Ishikawa (cell line): Measurements from ENCODE around the gene HEY2.

Source experiments
- CEBPB ChIP-seq: IDR thresholded peaks from 2 replicates; pipeline ENCODE4 v1.6.1; 2012
- CREB1 ChIP-seq: IDR thresholded peaks from 2 replicates; pipeline ENCODE4 v1.6.1; 2012; ENCODE audit warnings: low read depth
- EP300 ChIP-seq: IDR thresholded peaks from 2 replicates; pipeline ENCODE4 v1.6.1; 2012; ENCODE audit warnings: borderline replicate concordance
- FOXM1 ChIP-seq: IDR thresholded peaks from 2 replicates; pipeline ENCODE4 v1.6.1; 2012; ENCODE audit warnings: low read depth, borderline replicate concordance
- MAX ChIP-seq: IDR thresholded peaks from 2 replicates; pipeline ENCODE4 v1.6.1; 2012
- NFIC ChIP-seq: IDR thresholded peaks from 2 replicates; pipeline ENCODE4 v1.6.1; 2012
- RAD21 ChIP-seq: IDR thresholded peaks from 2 replicates; pipeline ENCODE4 v1.6.1; 2012; ENCODE audit warnings: low read depth
- TCF12 ChIP-seq: IDR thresholded peaks from 2 replicates; pipeline ENCODE4 v1.6.1; 2012; ENCODE audit warnings: low read depth
- TEAD4 ChIP-seq: IDR thresholded peaks from 2 replicates; pipeline ENCODE4 v1.6.1; 2012
- ZBTB7A ChIP-seq: IDR thresholded peaks from 2 replicates; pipeline ENCODE4 v1.6.1; 2012; ENCODE audit warnings: low read depth
- TF ChIP-seq, protein P1 (sequence below): IDR thresholded peaks from 2 replicates; pipeline ENCODE4 v1.6.1; 2012; ENCODE audit warnings: low read depth, mild to moderate bottlenecking

Gene HEY2

DNA sequence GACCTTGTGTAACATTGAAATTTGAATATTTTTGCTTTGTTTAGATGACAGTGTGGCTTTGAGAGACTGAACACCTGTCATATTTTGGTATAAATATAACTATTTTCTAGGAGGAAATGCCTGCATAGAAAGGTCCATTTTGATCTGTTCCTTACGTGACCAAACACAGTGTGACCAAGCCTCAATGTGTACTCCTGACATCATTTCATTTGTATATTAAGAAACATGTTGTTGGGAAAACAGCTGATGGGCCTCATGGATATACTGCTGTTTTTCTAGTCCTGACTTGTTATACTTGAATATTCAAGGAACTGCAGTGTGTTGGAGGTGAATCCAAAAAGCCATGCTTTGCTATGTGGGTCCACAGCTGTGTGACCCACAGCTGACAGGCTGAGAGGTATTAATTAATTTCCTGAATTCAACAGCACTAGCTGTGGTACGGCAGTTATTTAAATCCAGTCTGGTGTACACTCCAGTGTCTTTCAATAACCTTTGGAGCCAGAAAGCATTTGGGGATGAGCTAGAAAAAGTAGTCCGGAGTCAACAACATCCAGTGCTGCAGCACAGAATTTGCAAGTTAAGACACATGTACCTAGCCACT, 60.2 kb downstream of the HEY2 start:
- no peak for TF ChIP-seq TEAD4
- TF ChIP-seq ZBTB7A = no peak
- TF ChIP-seq NFIC = no peak
- no peak for TF ChIP-seq MAX
- no peak for TF ChIP-seq RAD21
- no peak for TF ChIP-seq EP300
- no peak for TF ChIP-seq CREB1
- no peak for TF ChIP-seq FOXM1

GRCh38 chr6:125810445-125810844, 61.0 kb downstream of the HEY2 start:
- TF ChIP-seq EP300 = no peak
- TF ChIP-seq, protein P1, sequence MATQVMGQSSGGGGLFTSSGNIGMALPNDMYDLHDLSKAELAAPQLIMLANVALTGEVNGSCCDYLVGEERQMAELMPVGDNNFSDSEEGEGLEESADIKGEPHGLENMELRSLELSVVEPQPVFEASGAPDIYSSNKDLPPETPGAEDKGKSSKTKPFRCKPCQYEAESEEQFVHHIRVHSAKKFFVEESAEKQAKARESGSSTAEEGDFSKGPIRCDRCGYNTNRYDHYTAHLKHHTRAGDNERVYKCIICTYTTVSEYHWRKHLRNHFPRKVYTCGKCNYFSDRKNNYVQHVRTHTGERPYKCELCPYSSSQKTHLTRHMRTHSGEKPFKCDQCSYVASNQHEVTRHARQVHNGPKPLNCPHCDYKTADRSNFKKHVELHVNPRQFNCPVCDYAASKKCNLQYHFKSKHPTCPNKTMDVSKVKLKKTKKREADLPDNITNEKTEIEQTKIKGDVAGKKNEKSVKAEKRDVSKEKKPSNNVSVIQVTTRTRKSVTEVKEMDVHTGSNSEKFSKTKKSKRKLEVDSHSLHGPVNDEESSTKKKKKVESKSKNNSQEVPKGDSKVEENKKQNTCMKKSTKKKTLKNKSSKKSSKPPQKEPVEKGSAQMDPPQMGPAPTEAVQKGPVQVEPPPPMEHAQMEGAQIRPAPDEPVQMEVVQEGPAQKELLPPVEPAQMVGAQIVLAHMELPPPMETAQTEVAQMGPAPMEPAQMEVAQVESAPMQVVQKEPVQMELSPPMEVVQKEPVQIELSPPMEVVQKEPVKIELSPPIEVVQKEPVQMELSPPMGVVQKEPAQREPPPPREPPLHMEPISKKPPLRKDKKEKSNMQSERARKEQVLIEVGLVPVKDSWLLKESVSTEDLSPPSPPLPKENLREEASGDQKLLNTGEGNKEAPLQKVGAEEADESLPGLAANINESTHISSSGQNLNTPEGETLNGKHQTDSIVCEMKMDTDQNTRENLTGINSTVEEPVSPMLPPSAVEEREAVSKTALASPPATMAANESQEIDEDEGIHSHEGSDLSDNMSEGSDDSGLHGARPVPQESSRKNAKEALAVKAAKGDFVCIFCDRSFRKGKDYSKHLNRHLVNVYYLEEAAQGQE = no peak
- no peak for TF ChIP-seq MAX
- TF ChIP-seq CEBPB = no peak
- no peak for TF ChIP-seq TCF12
